ENCODE measurements around the gene GAREM1. TPM values are rescaled to one million over a fixed set of nuclear protein-coding genes. Genes with fewer than 3 reads are reported as not detected.

GAREM1 gene
- total RNA-seq, 4 donors from 2014 or later: 23.6 to 29.9 (median 29.1) TPM

GRCh38 chr18:32258558-32259204 is 212.0 kb downstream of the GAREM1 start:
- no peaks in the 10 kb centered on the region for H3K9me3 ChIP-seq
- H3K4me3 ChIP-seq: no peak overlapping the region
- TF ChIP-seq CTCF (IDR thresholded peaks at IDR 0.05) (no peak), POLR2A (IDR thresholded peaks at IDR 0.05) (no peak)
- no peaks in the 10 kb centered on the region for H3K36me3 ChIP-seq
- DNase-seq: no peak
- peaks cover 0 to 11% (median 3%) of the 10 kb centered on the region in 4 donors for H3K4me1 ChIP-seq
- peak overlapping the region in 2 of 4 donors; percentile 53 to 56 for H3K27ac ChIP-seq
- H3K27me3 ChIP-seq: no peaks in the 10 kb centered on the region

GRCh38 chr18:32258148-32258547 is 212.5 kb downstream of the GAREM1 start:
- Histone ChIP-seq H3K4me1 (peaks cover 0 to 11% (median 3%) of the 10 kb centered on the region in 4 donors), H3K27me3 (no peaks in the 10 kb centered on the region), H3K9me3 (no peaks in the 10 kb centered on the region), H3K27ac (peak overlapping the region in 2 of 4 donors; percentile 53 to 56), H3K36me3 (no peaks in the 10 kb centered on the region), H3K4me3 (no peak overlapping the region)
- DNase-seq: no peak
- TF ChIP-seq POLR2A (IDR thresholded peaks at IDR 0.05) (no peak), CTCF (IDR thresholded peaks at IDR 0.05) (no peak)

- no peaks in the 10 kb centered on the region for H3K9me3 ChIP-seq
- TF ChIP-seq CTCF (IDR thresholded peaks at IDR 0.05) (no peak), POLR2A (IDR thresholded peaks at IDR 0.05) (no peak)
- no peak overlapping the region for H3K27ac ChIP-seq
- H3K36me3 ChIP-seq: no peaks in the 10 kb centered on the region
- no peak overlapping the region for H3K4me3 ChIP-seq
- H3K27me3 ChIP-seq: no peaks in the 10 kb centered on the region
- peaks cover 0 to 11% (median 3%) of the 10 kb centered on the region in 4 donors for H3K4me1 ChIP-seq
- no peak for DNase-seq
Measured at GRCh38 chr18:32257084-32257785, 213.4 kb downstream of the GAREM1 start.

GRCh38 chr18:32255570-32255969 is 215.1 kb downstream of the GAREM1 start:
- Histone ChIP-seq H3K36me3 (no peaks in the 10 kb centered on the region), H3K27ac (no peak overlapping the region), H3K27me3 (no peaks in the 10 kb centered on the region), H3K9me3 (no peaks in the 10 kb centered on the region), H3K4me3 (no peak overlapping the region), H3K4me1 (peaks cover 0 to 11% (median 3%) of the 10 kb centered on the region in 4 donors)
- no peak for DNase-seq
- TF ChIP-seq CTCF (IDR thresholded peaks at IDR 0.05) (no peak), POLR2A (IDR thresholded peaks at IDR 0.05) (no peak)

- no peak for DNase-seq
- H3K4me1 ChIP-seq: no peaks in the 10 kb centered on the region
- no peak overlapping the region for H3K27ac ChIP-seq
- H3K9me3 ChIP-seq: no peaks in the 10 kb centered on the region
- no peaks in the 10 kb centered on the region for H3K36me3 ChIP-seq
- H3K27me3 ChIP-seq: no peaks in the 10 kb centered on the region
- H3K4me3 ChIP-seq: no peak overlapping the region
- TF ChIP-seq POLR2A (IDR thresholded peaks at IDR 0.05) (no peak), CTCF (IDR thresholded peaks at IDR 0.05) (no peak)
Measured at GRCh38 chr18:32252141-32252860, 218.4 kb downstream of the GAREM1 start.

Measured in Peyer's patch (tissue), 4 donors.